Suprapubic skin (tissue), 4 donors: ENCODE measurements around the gene DUS2.

Experiments used
- EP300 ChIP-seq: sonication (generic); formaldehyde crosslinking; IDR thresholded peaks from one replicate; pipeline ENCODE4 v1.6.1; 2017; ENCODE audit warnings: antibody characterized with exemption
- POLR2A ChIP-seq, 2 donors: fragments of 450-650 bp; IDR thresholded peaks; one replicate each; pipeline ENCODE4 v1.6.1; 2017; ENCODE audit warnings: antibody characterized with exemption in 2 of 2, mild to moderate bottlenecking in 2 of 2, moderate library complexity in 2 of 2
- POLR2AphosphoS5 ChIP-seq, 3 donors: sonication (generic); formaldehyde crosslinking; IDR thresholded peaks; one replicate each; pipeline ENCODE4 v1.6.1; 2017; ENCODE audit warnings: antibody characterized with exemption in 3 of 3
- TF ChIP-seq, protein P1 (sequence below), 2 donors: fragments of 200-600 bp in 1 of 2; fragments of 450-650 bp in 1 of 2; sonication (generic) in 1 of 2; IDR thresholded peaks; one replicate each; pipeline ENCODE4 v1.5.1; 2016 to 2019; ENCODE audit warnings: antibody characterized with exemption in 2 of 2, mild to moderate bottlenecking in 1 of 2, moderate library complexity in 1 of 2

DNA sequence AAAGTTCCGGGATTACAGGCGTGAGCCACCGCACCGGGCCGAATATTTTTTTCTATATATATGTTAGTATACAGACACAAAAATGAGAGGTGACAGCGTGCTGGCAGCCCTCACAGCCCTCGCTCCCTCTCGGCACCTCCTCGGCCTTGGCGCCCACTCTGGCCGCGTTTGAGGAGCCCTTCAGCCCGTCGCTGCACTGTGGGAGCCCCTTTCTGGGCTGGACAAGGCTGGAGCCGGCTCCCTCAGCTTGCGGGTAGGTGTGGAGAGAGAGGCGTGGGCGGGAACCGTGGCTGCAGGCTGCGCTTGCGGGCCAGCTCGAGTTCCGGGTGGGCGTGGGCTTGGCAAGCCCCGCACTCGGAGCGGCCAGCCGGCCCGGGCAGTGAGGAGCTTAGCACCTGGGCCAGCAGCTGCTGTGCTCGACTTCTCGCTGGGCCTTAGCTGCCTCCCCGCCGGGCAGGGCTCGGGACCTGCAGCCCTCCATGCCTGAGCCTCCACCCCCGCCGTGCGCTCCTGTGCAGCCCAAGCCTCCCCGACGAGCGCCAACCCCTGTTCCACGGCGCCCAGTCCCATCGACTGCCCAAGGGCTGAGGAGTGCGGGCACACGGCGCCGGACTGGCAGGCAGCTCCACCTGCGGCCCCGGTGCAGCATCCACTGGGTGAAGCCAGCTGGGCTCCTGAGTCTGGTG, 40.9 kb upstream of the DUS2 start:
- TF ChIP-seq, protein P1, sequence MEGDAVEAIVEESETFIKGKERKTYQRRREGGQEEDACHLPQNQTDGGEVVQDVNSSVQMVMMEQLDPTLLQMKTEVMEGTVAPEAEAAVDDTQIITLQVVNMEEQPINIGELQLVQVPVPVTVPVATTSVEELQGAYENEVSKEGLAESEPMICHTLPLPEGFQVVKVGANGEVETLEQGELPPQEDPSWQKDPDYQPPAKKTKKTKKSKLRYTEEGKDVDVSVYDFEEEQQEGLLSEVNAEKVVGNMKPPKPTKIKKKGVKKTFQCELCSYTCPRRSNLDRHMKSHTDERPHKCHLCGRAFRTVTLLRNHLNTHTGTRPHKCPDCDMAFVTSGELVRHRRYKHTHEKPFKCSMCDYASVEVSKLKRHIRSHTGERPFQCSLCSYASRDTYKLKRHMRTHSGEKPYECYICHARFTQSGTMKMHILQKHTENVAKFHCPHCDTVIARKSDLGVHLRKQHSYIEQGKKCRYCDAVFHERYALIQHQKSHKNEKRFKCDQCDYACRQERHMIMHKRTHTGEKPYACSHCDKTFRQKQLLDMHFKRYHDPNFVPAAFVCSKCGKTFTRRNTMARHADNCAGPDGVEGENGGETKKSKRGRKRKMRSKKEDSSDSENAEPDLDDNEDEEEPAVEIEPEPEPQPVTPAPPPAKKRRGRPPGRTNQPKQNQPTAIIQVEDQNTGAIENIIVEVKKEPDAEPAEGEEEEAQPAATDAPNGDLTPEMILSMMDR (IDR thresholded peaks at IDR 0.05) = no peak
- TF ChIP-seq POLR2AphosphoS5 (IDR thresholded peaks at IDR 0.05) (no peak), POLR2A (IDR thresholded peaks at IDR 0.05) (no peak), EP300 (no peak)
